NCI-H1694 treated with DMSO at 0.1 percent for 48 hours (cell line): ENCODE data around the gene MRGPRX3.
"Not testable (repeated sequence)": the region's sequence is repeated elsewhere in the genome, so short reads cannot be mapped to it uniquely, and the experiment has no call there.

Experiments
- DNase-seq: peaks from one replicate; lab custom pipeline; 2025; lab: John Stamatoyannopoulos, UW

The MRGPRX3 gene

DNA sequence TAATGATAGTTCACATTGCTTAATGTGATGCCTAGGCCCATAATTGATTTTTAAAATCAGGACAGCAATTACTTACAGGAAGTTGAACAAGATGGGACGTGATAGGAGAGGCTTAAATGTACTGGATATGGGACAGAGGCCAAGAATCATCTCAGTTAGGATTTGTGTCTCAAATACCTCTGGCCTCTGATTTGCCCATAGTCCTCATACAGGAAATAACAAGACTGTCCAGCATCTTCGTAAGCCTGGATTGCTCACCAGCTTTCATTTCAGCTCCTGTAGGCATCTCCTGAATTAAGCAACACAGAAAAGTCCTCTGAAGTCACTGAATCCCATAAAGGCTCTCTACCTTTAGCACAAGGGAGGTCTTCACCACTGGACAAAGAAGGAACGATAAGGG, at the start of gene MRGPRX3:
MRGPRX3 (plus strand) TSS at position 231 of the 400 bp plus-strand sequence. CDS start 4,632 bp downstream, outside the sequence.
- DNase-seq = no peak

DNA sequence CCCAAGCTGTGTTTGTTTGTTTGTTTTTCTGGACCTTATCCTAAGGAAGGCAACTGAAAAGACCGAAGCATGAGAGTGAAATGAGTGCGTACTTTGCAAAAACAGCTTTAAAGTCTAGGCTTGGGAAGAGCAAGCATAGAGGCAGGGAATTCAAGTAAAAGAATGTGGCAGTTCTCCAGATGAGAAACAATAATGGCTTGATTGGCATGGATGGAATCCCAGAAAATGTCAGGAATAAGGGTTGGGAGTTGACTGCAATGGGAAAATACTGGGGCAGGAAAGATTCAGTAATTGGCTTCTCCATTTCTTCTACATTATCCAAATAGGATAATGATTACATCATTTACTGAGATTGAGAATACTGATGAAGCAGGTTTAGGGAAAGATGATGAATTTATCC, 44.0 kb upstream of the MRGPRX3 start:
- no peak for DNase-seq

DNA sequence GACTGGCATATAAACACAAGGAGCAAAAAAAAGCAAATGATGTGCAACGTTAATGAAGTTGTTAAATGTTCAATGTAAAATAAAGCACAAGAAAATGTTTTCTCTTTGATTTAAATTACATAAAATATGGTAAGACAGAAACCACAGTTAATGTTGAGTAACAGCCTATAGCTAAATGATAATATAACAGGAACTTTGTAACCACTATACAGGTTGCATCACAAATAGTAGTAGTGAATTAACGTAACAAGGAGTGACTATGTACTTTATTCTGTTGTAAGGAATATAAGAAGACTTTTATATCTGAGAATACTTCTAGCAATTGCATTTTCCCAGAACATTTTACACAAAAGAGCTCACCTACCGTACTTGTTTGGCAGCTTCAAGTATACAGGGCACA, 43.4 kb upstream of the MRGPRX3 start:
- no peak for DNase-seq

DNA sequence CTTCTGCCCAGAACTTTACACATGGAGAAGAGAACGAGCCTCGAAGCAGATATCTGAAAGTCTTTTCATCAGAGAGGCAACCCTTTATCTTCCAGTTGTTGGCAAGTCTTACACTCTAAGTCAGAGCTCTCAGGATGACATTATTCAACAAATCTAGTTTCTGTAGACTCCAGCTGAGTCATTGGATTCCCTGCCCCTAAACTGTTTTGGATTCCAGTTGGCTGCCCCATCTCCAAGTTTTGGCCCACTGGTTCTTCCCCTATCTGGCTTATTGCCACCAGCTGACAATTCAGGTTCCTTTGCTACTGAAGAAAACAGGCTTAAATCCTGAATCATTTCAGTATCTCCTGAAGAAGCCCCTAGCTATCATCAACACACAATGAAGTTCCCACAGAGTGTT, 40.6 kb upstream of the MRGPRX3 start:
- DNase-seq = no peak

DNA sequence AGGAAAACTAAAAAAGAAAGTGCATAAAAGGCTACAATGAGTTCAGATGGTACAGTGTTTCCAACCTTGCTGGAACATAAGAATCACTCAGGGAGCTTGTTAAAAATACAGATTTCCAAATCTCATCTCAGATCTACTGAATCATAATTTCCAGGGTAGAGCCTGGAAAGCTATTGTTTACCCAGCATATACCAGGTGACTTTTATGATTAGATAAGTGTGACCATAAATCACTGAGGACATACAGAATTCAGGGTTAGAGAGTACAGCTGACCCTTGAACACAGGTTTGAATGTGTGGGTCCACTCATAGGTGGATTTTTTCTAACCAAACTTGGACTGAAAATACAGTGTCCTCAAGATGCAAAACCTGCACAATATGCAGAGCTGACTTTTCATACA, 38.4 kb upstream of the MRGPRX3 start:
- DNase-seq = no peak

DNA sequence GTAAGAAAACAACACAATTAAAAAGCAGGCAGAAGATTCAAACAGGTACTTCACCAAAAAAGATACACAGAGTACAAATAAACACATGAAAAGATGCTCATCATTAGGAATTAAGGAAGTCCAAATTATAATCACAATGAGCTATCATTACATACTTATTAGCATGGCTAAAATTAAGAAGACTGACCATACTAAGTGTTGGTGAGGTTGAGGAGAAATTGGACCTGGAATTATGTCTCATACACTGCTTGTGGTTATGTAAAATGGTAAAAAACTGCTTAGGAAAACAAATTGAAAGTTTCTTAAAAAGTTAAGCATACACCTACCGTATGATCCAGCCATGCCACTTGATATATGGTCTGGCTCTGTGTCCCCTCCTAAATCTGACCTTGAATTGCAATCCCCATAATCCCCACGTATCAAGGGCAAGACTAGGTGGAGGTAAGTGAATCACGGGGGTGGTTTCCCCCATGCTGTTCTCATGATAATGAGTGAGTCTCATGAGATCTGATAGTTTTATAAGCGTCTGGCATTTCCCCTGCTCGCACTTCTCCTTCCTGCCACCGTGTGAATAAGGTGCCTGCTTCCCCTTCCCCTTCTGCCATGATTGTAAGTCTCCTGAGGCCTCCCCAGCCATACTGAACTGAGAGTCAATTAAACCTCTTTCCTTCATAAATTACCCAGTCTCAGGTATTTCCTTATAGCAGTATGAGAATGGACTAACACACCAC, 31.3 kb upstream of the MRGPRX3 start:
- no peak for DNase-seq

DNA sequence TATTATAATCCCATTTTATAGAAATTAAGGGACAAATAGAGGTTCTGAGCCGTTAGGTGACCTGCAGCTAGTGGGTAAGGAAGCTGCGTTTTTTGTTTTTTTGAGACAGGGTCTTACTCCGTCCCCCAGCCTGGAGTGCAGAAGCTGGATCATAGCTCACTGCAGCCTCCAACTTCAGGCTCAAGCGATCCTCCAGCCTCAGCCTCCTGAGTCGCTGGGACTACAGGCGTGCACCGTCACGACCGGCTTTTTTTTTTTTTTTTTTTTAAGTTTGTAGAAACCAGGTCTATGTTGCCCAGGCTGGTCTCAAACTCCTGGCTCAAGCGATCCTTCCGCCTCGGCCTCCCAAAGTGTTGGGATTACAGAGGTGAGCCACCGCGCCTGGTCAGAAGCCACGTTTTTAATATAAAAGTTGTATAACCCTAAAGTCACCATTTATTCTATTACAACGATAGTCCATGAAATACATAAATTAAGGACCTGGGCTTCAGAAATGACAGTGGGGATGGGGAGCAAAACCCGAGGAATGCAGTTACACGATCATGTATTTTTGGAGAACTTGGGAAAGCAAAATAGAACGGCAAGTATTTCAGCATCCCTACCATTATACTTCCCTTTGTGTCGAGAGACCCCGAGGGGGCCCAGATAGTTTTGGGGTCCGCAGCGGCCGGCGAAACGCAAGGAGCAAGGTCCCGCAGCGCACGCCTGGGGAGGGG, 27.1 kb upstream of the MRGPRX3 start:
- DNase-seq = peak; percentile 22

DNA sequence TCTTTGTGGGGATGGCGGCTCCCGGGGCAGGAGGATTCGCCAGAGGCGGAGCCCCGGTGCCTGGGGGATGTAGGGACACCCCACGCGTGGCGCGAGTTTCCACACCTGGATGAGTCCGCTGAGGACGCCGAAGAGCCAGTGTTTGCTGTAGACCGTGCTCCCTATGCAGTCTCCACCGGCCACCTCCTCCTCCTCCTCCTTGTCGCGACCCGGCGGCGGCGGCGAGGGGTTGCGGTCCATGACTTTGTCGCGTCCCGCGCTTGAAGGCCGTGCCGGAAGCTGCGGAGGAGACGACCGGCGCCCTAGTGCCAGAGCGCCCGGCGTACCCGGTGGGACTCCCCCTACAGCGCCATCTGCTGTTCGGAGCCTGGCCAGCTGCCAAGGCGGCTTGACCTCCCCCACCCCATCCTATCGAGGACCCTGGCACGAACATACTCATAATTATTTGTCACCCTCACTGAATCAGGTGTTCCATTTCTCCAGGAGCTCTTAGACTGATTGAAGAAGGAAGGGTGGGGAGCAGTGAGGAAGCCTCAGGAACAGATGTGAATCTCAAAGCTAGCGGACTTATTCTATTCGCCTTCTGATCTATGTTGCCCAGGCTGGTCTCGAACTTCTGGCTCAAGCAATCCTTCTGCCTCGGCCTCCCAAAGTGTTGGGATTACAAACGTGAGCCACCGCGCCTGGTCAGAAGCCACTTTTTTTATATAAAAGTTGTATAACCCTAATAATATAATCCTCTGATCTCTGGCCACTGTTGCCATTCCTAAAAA, 26.4 kb upstream of the MRGPRX3 start, which contains the start of gene SAAL1:
SAAL1 (minus strand) TSS at position 281 of the 773 bp plus-strand sequence; CDS start at position 240, 41 bp downstream.
- DNase-seq = peak; percentile 39

DNA sequence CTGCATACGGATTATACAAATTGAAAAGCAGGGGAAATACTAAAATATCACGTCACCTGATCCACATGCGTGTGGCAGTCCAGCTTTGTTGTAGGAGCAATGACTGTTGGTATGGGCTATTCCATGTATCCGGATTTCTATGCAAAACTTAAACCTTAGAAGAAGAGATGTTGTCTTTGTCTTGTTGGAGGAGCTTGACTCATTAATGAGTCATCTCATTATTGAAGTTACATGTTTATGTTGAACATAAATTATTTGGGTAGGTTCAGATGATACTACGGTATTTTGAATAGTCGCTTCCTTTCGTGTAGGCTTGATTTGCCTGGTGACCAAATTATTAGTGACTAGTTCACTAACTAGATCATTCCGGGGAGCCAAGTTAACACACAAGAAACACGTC, 25.7 kb upstream of the MRGPRX3 start:
- DNase-seq = no peak

DNA sequence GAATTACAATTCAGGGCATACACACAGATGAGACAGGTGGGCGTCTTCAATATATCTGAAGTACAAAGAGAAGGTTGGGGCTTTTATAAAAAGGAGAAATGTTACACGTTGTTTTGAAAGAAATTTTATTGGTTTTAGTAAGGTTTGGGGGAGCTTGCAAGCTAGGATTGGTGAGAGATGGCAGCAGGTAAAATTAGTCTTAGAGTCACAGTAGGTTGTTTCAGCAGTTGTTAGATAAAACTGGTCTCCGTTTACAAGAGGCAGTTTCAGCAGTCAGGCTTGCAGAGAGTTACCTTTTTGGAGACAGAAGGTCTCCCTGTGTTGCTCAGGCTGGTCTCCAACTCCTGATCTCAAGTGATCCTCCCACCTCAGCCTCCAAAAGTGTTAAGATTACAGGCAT, 24.1 kb upstream of the MRGPRX3 start:
- DNase-seq = no peak

DNA sequence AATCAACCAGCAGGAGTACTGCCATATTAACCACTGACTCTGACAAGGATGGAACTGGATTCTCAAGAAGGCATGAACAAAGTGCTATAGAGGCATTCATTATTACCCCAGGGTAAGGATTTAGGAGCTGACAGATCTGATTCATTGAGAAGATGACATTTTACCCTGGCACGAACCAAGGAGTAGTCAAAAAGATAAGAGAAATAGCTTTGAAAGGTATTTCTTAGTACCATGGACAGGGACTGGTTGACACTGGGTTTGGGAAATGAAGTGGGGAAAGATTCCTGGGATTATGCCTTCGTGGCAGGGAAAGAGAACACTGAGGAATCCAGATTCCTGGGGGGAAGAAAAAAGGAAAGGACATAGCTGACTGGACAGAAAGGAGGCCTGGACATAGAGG, 21.4 kb upstream of the MRGPRX3 start:
- no peak for DNase-seq

DNA sequence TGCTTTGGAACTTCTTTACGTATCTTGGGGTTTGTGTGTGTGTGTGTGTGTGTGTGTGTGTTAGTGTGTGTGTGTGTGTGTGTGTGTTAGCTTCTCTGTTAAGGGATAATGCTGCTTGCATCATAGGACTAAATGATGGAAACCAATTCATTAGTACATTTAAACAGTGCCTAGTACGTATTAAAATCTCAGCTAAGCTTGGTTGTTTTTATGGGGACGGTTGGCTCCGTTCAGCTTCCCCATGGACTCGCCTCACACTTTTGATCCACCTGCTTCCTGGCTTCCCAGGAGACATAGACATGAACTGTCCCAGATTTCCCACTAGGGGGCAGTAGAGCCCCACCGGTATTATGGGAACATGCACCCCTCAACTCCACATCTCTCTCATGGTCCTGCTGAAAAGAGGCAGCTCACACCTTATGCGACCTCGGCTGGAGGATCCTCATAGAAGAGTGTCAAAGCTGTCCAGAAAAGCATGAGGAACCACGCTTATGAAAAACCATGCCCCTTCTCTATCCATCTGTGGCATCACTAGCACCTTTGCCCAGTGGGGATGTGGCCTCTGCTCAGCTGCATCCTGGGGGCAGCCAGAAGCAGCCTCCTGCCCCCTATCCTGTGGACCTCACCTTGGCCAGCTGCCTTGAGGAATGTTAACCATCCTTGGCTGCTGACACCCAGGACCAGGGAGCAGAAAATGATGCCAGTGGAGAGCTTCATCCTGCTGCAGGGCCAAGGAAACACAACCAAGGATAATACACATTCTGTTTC, 16.8 kb upstream of the MRGPRX3 start:
- DNase-seq = peak; percentile 33

DNA sequence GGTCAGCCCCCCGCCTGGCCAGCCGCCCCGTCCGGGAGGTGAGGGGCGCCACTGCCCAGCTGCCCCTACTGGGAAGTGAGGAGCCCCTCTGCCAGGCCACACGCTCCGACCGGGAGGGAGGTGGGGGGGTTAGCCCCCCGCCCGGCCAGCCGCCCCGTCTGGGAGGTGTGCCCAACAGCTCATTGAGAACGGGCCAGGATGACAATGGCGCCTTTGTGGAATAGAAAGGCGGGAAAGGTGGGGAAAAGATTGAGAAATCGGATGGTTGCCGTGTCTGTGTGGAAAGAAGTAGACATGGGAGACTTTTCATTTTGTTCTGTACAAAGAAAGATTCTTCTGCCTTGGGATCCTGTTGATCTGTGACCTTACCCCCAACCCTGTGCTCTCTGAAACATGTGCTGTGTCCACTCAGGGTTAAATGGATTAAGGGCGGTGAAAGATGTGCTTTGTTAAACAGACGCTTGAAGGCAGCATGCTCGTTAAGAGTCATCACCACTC, 11.0 kb upstream of the MRGPRX3 start:
- DNase-seq = not testable (repeated sequence)

DNA sequence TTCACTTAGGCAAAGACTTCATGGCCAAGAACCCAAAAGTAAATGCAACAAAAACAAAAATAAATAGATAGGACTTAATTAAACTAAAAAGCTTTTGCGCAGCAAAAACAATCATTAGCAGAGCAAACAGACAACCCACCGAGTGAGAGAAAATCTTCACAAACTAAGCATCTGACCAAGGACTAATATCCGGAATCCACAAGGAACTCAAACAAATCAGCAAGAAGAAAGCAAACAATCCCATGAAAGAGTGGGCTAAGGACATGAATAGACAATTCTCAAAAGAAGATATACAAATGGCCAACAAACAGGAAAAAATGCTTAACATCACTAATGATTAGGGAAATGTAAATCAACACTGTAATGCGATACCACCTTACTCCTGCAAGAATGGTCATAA, 1.3 kb upstream of the MRGPRX3 start:
- DNase-seq = not testable (repeated sequence)

DNA sequence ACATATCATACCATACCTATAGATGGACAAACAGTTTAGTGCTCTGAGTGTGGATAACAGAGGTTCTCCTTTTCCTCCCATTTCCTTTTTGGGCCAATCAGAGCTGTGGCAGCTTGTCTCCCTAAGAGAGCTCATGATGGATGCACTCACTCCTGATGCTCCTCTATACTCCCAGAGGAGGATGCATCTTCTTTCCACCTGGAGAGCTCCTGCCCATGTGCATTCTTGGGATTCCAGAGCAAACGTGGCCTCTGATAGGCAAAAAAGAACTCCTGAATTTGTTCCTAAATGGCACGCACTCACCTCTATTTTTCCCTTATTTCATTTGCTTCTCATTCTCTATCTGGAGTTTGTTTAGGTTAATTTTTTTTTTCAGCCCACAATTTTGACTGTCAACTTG, 2.9 kb downstream of the MRGPRX3 start:
- no peak for DNase-seq

DNA sequence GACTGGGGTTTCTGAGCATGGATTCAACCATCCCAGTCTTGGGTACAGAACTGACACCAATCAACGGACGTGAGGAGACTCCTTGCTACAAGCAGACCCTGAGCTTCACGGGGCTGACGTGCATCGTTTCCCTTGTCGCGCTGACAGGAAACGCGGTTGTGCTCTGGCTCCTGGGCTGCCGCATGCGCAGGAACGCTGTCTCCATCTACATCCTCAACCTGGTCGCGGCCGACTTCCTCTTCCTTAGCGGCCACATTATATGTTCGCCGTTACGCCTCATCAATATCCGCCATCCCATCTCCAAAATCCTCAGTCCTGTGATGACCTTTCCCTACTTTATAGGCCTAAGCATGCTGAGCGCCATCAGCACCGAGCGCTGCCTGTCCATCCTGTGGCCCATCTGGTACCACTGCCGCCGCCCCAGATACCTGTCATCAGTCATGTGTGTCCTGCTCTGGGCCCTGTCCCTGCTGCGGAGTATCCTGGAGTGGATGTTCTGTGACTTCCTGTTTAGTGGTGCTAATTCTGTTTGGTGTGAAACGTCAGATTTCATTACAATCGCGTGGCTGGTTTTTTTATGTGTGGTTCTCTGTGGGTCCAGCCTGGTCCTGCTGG, 4.9 kb downstream of the MRGPRX3 start:
- DNase-seq = no peak

DNA sequence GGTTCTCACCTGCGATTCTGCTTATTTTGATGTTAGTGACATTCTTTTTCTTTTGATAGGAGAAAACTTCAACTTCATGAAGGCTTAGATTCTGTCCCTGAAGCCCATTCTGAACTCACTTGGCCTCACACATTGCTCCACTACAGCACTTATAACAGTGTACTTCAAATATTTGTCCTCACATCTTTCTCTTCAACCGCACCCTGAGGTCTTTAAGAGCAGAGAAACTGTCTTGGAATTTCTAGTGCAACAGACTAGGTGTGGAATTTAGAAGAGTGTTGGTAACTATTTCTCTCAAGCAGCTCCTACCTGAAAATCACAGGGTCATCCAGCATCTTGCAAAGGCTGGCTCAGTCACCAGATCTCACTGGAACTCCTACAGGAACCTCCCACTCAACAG, 7.8 kb downstream of the MRGPRX3 start:
- DNase-seq = no peak

DNA sequence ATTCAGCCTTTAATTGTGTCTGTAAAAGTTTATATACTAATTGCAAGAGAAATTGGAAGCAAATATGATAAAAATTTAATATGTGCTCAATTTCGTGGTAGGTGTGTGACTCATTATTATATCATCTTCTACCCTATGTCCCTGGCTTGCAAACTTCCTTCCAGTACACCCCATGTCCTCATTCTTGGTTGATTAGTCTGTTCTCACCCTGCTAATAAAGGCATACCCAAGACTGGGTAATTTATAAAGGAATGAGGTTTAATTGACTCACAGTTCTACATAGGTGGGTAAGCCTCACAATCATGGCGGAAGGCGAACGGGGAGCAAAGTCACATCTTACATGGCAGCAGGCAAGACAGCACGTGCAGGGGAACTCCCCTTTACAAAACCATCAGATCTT, 11.9 kb downstream of the MRGPRX3 start:
- DNase-seq = no peak

DNA sequence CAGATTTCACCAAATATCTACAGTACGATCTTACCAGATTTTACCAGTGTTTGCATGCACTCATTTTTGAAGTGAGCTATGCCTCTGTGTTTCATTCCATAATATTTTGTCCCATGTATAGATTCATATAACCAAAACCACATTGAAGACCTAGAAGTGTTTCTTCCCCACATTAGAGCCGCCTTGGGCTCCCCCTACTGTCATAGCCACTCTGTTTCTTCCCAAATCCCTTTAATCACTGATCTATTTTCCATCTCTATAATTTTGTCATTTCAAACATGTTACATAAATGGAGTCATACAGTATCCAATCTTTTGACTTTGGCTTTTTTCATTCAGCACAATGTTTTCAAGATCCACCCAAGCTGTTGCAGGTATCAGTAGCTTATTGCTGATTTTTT, 12.7 kb downstream of the MRGPRX3 start:
- DNase-seq = no peak

DNA sequence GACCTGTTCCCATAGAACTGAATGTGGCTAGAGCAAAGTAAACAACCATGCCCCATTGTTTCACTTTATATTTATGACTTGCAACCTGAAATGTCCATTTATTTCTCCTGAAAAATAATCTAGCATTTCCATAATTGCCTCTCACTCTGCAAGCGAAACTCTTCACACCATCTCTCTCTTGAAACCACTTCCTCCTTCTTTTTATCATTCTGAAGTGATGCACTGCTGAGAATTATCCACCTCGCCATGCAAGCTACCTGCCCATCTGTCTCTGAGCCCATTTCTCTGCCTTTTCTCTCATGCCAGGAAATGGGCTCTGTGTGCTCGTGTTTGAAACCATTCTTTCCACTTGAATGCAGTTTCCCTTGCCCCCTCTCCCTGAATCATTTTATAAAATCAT, 13.5 kb downstream of the MRGPRX3 start:
- no peak for DNase-seq

DNA sequence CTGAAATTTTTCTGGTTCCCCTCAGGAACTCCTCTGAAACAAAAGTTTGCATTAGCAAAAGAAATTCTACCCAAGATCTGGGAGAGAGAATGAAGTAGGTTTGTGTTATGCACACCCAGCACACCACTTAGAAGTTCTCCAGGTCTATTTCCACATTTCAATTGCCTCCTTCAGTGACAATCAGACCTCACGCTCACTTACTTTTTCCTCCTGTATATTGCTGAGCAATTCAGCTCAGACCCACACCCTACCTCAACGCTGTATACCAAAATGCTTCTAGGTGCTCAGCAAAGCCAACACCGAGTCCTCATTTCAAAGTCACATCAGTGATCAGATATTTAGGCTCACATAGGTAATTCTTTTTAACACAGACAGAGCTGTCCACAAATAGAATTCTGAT, 19.2 kb downstream of the MRGPRX3 start:
- DNase-seq = no peak
